Body of pancreas (tissue), 4 donors: ENCODE results near the gene IRF7.

Experiments
- CTCF ChIP-seq, 7 experiments: fragments of 450-650 bp in 4 of 7; fragments of 200-600 bp in 3 of 7; sonication (generic) in 3 of 7; IDR thresholded peaks; one replicate each; pipeline ENCODE4 v1.5.1; 2016 to 2019; ENCODE audit warnings: antibody characterized with exemption in 7 of 7
- POLR2A ChIP-seq, 3 donors: fragments of 450-650 bp; IDR thresholded peaks; one replicate each; pipeline ENCODE4 v1.6.1; 2016; ENCODE audit warnings: antibody characterized with exemption in 3 of 3, mild to moderate bottlenecking in 2 of 3

- TF ChIP-seq POLR2A (IDR thresholded peaks at IDR 0.05) (no peak), CTCF (IDR thresholded peaks at IDR 0.05) (no peak)
Observed at GRCh38 chr11:629237-629583, 13.5 kb upstream of the IRF7 start.
